ENCODE data around the gene PRR15.

GRCh38 chr7:29588900-29589696, 25.5 kb downstream of the PRR15 start:
- TF ChIP-seq EP300 (IDR thresholded peaks at IDR 0.05) (no peak), POLR2A (IDR thresholded peaks at IDR 0.05) (no peak), CTCF (IDR thresholded peaks at IDR 0.05) (peak; percentile 12 to 38 (median 20))
